Measurements from ENCODE around the gene OSBPL5. TPM values are rescaled to one million over a fixed set of nuclear protein-coding genes. Genes with fewer than 3 reads are reported as not detected.
A peak's percentile ranks its signal among the peaks of the same experiment; 100 is the strongest.

OSBPL5 gene
- total RNA-seq, 1 experiment from 2014 or later = 16.1 TPM

GRCh38 chr11:3107608-3108182 lies 57.4 kb downstream of the OSBPL5 start:
- H3K79me2 ChIP-seq (ENCODE audit: insufficient read depth, low read length) = no peaks in the 10 kb centered on the region
- Mint-ChIP-seq H3K9me3 (peaks cover 14 to 15% of the 10 kb centered on the region in 2 experiments), H3K4me1 (peaks cover 18 to 28% of the 10 kb centered on the region in 2 experiments), H3K4me3 (no peak overlapping the region), H3K27me3 (ENCODE audit: low read depth) (no peaks in the 10 kb centered on the region), H3K36me3 (ENCODE audit: insufficient read depth in 1 of 3, low read depth in 3 of 3) (peaks cover 20 to 26% (median 24%) of the 10 kb centered on the region in 3 experiments), H3K27ac (peak overlapping the region in 2 of 3 experiments; percentile 57 to 75; a peak in 2 of 7 replicates)
- no peaks in the 10 kb centered on the region for H3K23me2 ChIP-seq (ENCODE audit: insufficient read length, low read depth, low read length, poor library complexity, severe bottlenecking)
- no peak overlapping the region for H2BK20ac ChIP-seq (ENCODE audit: low read depth, low read length, poor library complexity, severe bottlenecking)
- H3K9ac ChIP-seq (ENCODE audit: extremely low read depth, insufficient read length, low read length) = no peak overlapping the region
- H3K18ac ChIP-seq (ENCODE audit: insufficient read length, low read depth, low read length) = no peak overlapping the region
- no peaks in the 10 kb centered on the region for H4K20me1 ChIP-seq (ENCODE audit: control insufficient read depth, insufficient read depth, insufficient read length)
- H4K8ac ChIP-seq (replicated peaks; ENCODE audit: insufficient read length, low read depth, low read length) = no peak overlapping the region
- no peak for TF ChIP-seq CTCF (conservative IDR thresholded peaks at IDR 0.05)
- no peaks in the 10 kb centered on the region for H3K27me3 ChIP-seq (ENCODE audit: insufficient read depth, low read length)
- no peak overlapping the region for H2AK5ac ChIP-seq (ENCODE audit: insufficient read length, low read length)
- DNase-seq = peak; percentile 35
- H3K4me2 ChIP-seq (ENCODE audit: insufficient read depth, insufficient read length, low read length) = no peak overlapping the region
- no peak overlapping the region for H3K4ac ChIP-seq (ENCODE audit: low read depth, low read length)
- H3T11ph ChIP-seq (ENCODE audit: low read length) = no peak overlapping the region
- no peak overlapping the region for H3K23ac ChIP-seq (ENCODE audit: insufficient read length, low read depth, low read length)
- no peak overlapping the region for H3K27ac ChIP-seq (ENCODE audit: insufficient read length, low read depth, low read length)
- no peak overlapping the region for H2BK15ac ChIP-seq (ENCODE audit: low read depth, low read length)
- H3K14ac ChIP-seq (ENCODE audit: insufficient read depth, low read length) = no peak overlapping the region; the same call in 1 of the 2 replicates
- no peak overlapping the region for H2BK12ac ChIP-seq (ENCODE audit: insufficient read length, low read depth, low read length)
- H2AFZ ChIP-seq (ENCODE audit: low read length) = no peak overlapping the region
- no peak overlapping the region for H2BK120ac ChIP-seq (ENCODE audit: low read depth, low read length, poor library complexity, severe bottlenecking)
- no peak overlapping the region for H4K91ac ChIP-seq (ENCODE audit: insufficient read length, low read depth, low read length)
- H3K9me3 ChIP-seq (ENCODE audit: control insufficient read depth, low read depth, low read length) = peaks cover 8% of the 10 kb centered on the region
- no peak overlapping the region for H2BK5ac ChIP-seq (ENCODE audit: insufficient read length, low read length)
- no peak overlapping the region for H3K56ac ChIP-seq (ENCODE audit: insufficient read length, low read depth, low read length)
- H4K5ac ChIP-seq (ENCODE audit: insufficient read length, low read depth, low read length) = no peak overlapping the region
- no CpG with 5 or more reads among the region's 21 CpGs for WGBS (ENCODE audit: extremely low coverage, insufficient read length, low lambda C conversion rate)
- H3K79me1 ChIP-seq (ENCODE audit: insufficient read depth, low read depth, low read length, poor library complexity, severe bottlenecking) = no peaks in the 10 kb centered on the region
- no peaks in the 10 kb centered on the region for H3K4me1 ChIP-seq (ENCODE audit: insufficient read depth, low read length)
